ENCODE measurements around the gene GDPD4.

- no peak for TF ChIP-seq ZNF768 (tag by site-specific recombination; IDR thresholded peaks at IDR 0.05)
- TF ChIP-seq, protein P1, sequence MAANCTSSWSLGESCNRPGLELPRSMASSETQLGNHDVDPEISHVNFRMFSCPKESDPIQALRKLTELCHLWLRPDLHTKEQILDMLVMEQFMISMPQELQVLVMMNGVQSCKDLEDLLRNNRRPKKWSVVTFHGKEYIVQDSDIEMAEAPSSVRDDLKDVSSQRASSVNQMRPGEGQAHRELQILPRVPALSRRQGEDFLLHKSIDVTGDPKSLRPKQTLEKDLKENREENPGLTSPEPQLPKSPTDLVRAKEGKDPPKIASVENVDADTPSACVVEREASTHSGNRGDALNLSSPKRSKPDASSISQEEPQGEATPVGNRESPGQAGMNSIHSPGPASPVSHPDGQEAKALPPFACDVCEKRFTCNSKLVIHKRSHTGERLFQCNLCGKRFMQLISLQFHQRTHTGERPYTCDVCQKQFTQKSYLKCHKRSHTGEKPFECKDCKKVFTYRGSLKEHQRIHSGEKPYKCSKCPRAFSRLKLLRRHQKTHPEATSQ (tag by site-specific recombination; IDR thresholded peaks at IDR 0.05): no peak
- no peak for TF ChIP-seq CTCF (tag by site-specific recombination; IDR thresholded peaks at IDR 0.05)
- no peak for TF ChIP-seq ZNF76 (tag by site-specific recombination; IDR thresholded peaks at IDR 0.05; ENCODE audit: borderline replicate concordance, low read depth)
- no peak for TF ChIP-seq PRDM10 (tag by site-specific recombination; IDR thresholded peaks at IDR 0.05)
- TF ChIP-seq, protein P2, sequence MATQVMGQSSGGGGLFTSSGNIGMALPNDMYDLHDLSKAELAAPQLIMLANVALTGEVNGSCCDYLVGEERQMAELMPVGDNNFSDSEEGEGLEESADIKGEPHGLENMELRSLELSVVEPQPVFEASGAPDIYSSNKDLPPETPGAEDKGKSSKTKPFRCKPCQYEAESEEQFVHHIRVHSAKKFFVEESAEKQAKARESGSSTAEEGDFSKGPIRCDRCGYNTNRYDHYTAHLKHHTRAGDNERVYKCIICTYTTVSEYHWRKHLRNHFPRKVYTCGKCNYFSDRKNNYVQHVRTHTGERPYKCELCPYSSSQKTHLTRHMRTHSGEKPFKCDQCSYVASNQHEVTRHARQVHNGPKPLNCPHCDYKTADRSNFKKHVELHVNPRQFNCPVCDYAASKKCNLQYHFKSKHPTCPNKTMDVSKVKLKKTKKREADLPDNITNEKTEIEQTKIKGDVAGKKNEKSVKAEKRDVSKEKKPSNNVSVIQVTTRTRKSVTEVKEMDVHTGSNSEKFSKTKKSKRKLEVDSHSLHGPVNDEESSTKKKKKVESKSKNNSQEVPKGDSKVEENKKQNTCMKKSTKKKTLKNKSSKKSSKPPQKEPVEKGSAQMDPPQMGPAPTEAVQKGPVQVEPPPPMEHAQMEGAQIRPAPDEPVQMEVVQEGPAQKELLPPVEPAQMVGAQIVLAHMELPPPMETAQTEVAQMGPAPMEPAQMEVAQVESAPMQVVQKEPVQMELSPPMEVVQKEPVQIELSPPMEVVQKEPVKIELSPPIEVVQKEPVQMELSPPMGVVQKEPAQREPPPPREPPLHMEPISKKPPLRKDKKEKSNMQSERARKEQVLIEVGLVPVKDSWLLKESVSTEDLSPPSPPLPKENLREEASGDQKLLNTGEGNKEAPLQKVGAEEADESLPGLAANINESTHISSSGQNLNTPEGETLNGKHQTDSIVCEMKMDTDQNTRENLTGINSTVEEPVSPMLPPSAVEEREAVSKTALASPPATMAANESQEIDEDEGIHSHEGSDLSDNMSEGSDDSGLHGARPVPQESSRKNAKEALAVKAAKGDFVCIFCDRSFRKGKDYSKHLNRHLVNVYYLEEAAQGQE (tag by site-specific recombination; IDR thresholded peaks at IDR 0.05): no peak
- no peak for TF ChIP-seq INSM2 (tag by site-specific recombination; IDR thresholded peaks at IDR 0.05)
- no peak for TF ChIP-seq ZBTB1 (tag by site-specific recombination; IDR thresholded peaks at IDR 0.05)
- no peak for TF ChIP-seq KLF17 (tag by site-specific recombination; IDR thresholded peaks at IDR 0.05)
- no peak for TF ChIP-seq ZNF391 (tag by site-specific recombination; IDR thresholded peaks at IDR 0.05; ENCODE audit: borderline replicate concordance, low read depth)
- TF ChIP-seq, protein P3, sequence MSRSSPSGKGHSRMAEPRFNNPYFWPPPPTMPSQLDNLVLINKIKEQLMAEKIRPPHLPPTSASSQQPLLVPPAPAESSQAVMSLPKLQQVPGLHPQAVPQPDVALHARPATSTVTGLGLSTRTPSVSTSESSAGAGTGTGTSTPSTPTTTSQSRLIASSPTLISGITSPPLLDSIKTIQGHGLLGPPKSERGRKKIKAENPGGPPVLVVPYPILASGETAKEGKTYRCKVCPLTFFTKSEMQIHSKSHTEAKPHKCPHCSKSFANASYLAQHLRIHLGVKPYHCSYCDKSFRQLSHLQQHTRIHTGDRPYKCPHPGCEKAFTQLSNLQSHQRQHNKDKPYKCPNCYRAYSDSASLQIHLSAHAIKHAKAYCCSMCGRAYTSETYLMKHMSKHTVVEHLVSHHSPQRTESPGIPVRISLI (tag by site-specific recombination; IDR thresholded peaks at IDR 0.05): no peak
- no peak for TF ChIP-seq HOXA7 (CRISPR knock-in tag; IDR thresholded peaks at IDR 0.05; ENCODE audit: borderline replicate concordance)
- TF ChIP-seq ZNF274 (IDR thresholded peaks at IDR 0.05; ENCODE audit: low read length): no peak
- no peak for TF ChIP-seq ZNF274 (tag by site-specific recombination; IDR thresholded peaks at IDR 0.05; ENCODE audit: borderline replicate concordance)
Observed at GRCh38 chr11:77191429-77191822, 110.1 kb downstream of the GDPD4 start.

All from HEK293 (cell line).